H1 (cell line): ENCODE measurements around the gene DHCR7. TPM values are rescaled to one million over a fixed set of nuclear protein-coding genes. Genes with fewer than 3 reads are reported as not detected.

Experiments
- CREB1 ChIP-seq: IDR thresholded peaks from 2 replicates; pipeline ENCODE4 v1.6.1; 2012; ENCODE audit warnings: inconsistent platforms
- EP300 ChIP-seq, 2 experiments: IDR thresholded peaks; 1 replicate in 1 of 2; 2 replicates in 1 of 2; pipeline ENCODE4 v1.6.1; 2011 to 2012; ENCODE audit warnings: low read depth in 2 of 2, low read length in 2 of 2, mild to moderate bottlenecking in 2 of 2, borderline replicate concordance in 1 of 2, inconsistent platforms in 1 of 2, moderate library complexity in 1 of 2
- FOSL1 ChIP-seq: IDR thresholded peaks from 2 replicates; pipeline ENCODE4 v1.6.1; 2011; ENCODE audit warnings: mild to moderate bottlenecking, low read depth, low read length, moderate library complexity; ENCODE audit not compliant: insufficient read depth
- PHF8 ChIP-seq: fragments of 200-600 bp; sonication (generic); conservative IDR thresholded peaks from 2 replicates; pipeline ENCODE4 v1.7.1; 2012; ENCODE audit warnings: low read depth, mild to moderate bottlenecking, inconsistent platforms, low read length, moderate library complexity
- SP4 ChIP-seq: IDR thresholded peaks from 2 replicates; pipeline ENCODE4 v1.6.1; 2012; ENCODE audit warnings: low read length, inconsistent platforms
- ZNF274 ChIP-seq: IDR thresholded peaks from 2 replicates; pipeline ENCODE4 v1.7.0; 2012; ENCODE audit warnings: low read length, borderline replicate concordance; ENCODE audit errors: extremely low read depth
- polyA plus RNA-seq, 7 experiments: library from polyadenylated mRNA; depleted of rRNA in 3 of 7; stranded (reverse) in 5 of 7; unstranded in 2 of 7; fragments of >200 nt in 5 of 7; fragments of 200-250 nt in 2 of 7; gene quantifications; 1 replicate in 5 of 7; 2 replicates in 1 of 7; 4 replicates in 1 of 7; pipeline versions ENCODE4 v1.2.1 to v1.2.3, GENCODE V29; 2011 to 2013; ENCODE audit warnings: missing spikeins in 2 of 7, mixed read lengths in 2 of 7
- total RNA-seq: library from RNA; stranded (reverse); fragmentation: NEBNext Ultra II Directional; extraction: Animal tissue kit (Norgen Biotek cat#: 25700); gene quantifications from 2 replicates; pipeline ENCODE4 v1.2.1, GENCODE V29; 2021

DHCR7 gene
- total and polyA plus RNA-seq, 2 of the 8 experiments (the other 6 are each of a cell fraction or from before 2014, with no cell fraction given): 144 to 157 TPM

GRCh38 chr11:71441251-71441650 is 6.9 kb downstream of the DHCR7 start (continued):
- TF ChIP-seq FOSL1: no peak
- no peak for TF ChIP-seq ZNF274
- TF ChIP-seq EP300 (IDR thresholded peaks at IDR 0.05; ENCODE audit: borderline replicate concordance in 1 of 2, low read depth in 2 of 2, low read length in 2 of 2): no peak
- TF ChIP-seq SP4: no peak
- TF ChIP-seq PHF8: no peak
- no peak for TF ChIP-seq CREB1
